Esophagus (tissue), 2 donors: ENCODE measurements around the gene CCDC12. TPM values are rescaled to one million over a fixed set of nuclear protein-coding genes. Genes with fewer than 3 reads are reported as not detected.

Experiments used
- H3K27ac ChIP-seq, 2 donors: one replicate each; pipeline ENCODE4 v1.5.1; 2013; ENCODE audit warnings: low read depth in 2 of 2, mild to moderate bottlenecking in 2 of 2, inconsistent platforms in 1 of 2, low read length in 1 of 2, moderate library complexity in 1 of 2
- H3K27me3 ChIP-seq, 2 donors: one replicate each; pipeline ENCODE4 v1.6.1; 2013; ENCODE audit warnings: low read length in 2 of 2, control low read depth in 1 of 2, mild to moderate bottlenecking in 1 of 2; ENCODE audit not compliant: insufficient read depth in 2 of 2, control insufficient read depth in 1 of 2
- H3K36me3 ChIP-seq, 2 donors: one replicate each; pipeline ENCODE4 v1.6.1; 2013; ENCODE audit warnings: low read length in 1 of 2; ENCODE audit not compliant: control insufficient read depth in 2 of 2, insufficient read depth in 2 of 2
- H3K4me1 ChIP-seq, 2 donors: one replicate each; pipeline ENCODE4 v1.6.1; 2013; ENCODE audit warnings: low read length in 1 of 2; ENCODE audit not compliant: control insufficient read depth in 2 of 2, insufficient read depth in 2 of 2
- H3K4me3 ChIP-seq, 2 donors: one replicate each; pipeline ENCODE4 v1.5.1; 2013; ENCODE audit warnings: low read length in 2 of 2, mild to moderate bottlenecking in 2 of 2, low read depth in 1 of 2, moderate library complexity in 1 of 2
- H3K9me3 ChIP-seq, 2 donors: one replicate each; pipeline ENCODE4 v1.6.1; 2013; ENCODE audit warnings: mild to moderate bottlenecking in 2 of 2, low read depth in 1 of 2, low read length in 1 of 2, moderate library complexity in 1 of 2; ENCODE audit not compliant: control insufficient read depth in 2 of 2, insufficient read depth in 1 of 2
- WGBS, 2 donors: extraction: QIAGEN DNeasy Blood & Tissue Kit; methylation state at CpG; one replicate each; pipeline ENCODE4 v1.1.7; 2013; 5-methylcytosine and 5-hydroxymethylcytosine counted together
- polyA plus RNA-seq, 2 donors: library from polyadenylated mRNA; stranded (reverse); fragments of 200-250 nt; gene quantifications; one replicate each; pipeline ENCODE4 v1.2.3, GENCODE V29; 2013
- donor health status: healthy with polysubstance abuse.
- donor health status: Bipolar disorder and iron deficiency.

The CCDC12 gene
- polyA plus RNA-seq, 2 donors: 82.5 to 90.1 TPM

DNA sequence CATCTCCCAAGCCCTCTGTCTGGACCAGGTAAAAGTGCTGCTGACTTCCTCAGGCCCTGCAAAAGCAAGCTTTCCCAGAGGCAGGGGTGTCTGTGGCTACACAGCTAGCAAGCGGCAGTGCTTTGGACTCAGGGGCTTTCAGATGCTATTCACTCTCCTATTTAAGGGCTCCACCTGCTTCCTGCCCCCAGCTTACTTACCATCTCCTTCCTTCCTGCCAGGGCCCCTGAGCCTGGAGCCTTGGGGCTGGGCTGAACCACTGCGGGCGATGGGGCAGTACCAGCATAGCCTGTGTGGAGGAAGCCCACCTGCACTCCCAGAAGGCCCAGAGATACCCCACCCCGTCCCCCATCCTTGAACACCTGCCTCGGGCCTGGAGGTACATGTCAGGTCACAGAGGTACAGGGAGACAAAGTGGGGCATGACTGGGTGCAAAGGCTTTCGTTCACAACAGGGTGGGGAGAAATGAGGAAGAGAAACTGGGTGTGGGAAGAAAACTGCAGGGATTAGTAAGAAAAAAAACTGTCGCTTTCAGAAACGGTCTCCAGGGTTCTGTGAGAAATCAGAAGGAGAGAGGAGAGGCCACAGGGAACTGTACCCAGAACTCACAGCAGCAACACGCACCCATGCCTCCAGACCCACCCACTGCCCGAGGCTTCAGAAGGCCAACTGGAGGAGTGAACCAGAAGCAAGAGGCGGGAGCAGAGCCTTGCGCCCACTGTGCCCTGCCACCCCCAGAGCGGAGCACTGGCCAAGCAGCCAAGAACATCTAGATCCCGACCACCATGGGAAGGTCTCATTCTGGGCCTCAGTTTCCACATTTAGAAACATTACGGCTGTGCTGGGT, 49.5 kb downstream of the CCDC12 start:
- peak overlapping the region; percentile 91 to 97 for H3K27ac ChIP-seq
- no peaks in the 10 kb centered on the region for H3K9me3 ChIP-seq
- 58 to 65% methylated on average over 15 of the region's 15 CpGs for WGBS, 2 donors
- no peaks in the 10 kb centered on the region for H3K27me3 ChIP-seq
- H3K4me1 ChIP-seq: peaks cover 33 to 38% of the 10 kb centered on the region in 2 donors
- no peak overlapping the region for H3K4me3 ChIP-seq
- H3K36me3 ChIP-seq: peaks cover 3 to 27% of the 10 kb centered on the region in 2 donors

DNA sequence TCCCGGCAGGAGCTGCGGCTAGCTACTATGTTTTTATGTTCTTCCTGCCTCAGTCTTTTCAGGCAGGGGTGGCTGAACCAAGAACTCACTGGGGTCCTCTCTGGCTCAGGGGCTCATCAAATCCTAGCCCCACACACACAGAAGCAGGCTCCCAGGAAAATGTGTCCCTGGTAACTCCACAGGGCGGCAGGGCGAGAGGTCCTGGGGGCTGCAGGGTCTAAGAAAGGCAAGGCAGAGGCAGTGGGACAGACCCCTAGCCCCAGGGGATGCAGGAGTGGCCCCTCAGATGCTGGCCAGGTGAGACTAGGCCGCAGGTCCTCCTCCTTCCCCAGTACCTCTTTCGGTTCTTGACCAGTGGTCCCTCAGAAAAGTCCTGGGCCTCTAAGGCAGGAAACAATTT, 50.1 kb downstream of the CCDC12 start:
- peaks cover 30 to 33% of the 10 kb centered on the region in 2 donors for H3K4me1 ChIP-seq
- peak overlapping the region; percentile 91 to 97 for H3K27ac ChIP-seq
- WGBS, 2 donors: 86 to 92% methylated on average over 6 of the region's 6 CpGs
- peaks cover 3 to 32% of the 10 kb centered on the region in 2 donors for H3K36me3 ChIP-seq
- no peaks in the 10 kb centered on the region for H3K27me3 ChIP-seq
- no peak overlapping the region for H3K4me3 ChIP-seq
- no peaks in the 10 kb centered on the region for H3K9me3 ChIP-seq

DNA sequence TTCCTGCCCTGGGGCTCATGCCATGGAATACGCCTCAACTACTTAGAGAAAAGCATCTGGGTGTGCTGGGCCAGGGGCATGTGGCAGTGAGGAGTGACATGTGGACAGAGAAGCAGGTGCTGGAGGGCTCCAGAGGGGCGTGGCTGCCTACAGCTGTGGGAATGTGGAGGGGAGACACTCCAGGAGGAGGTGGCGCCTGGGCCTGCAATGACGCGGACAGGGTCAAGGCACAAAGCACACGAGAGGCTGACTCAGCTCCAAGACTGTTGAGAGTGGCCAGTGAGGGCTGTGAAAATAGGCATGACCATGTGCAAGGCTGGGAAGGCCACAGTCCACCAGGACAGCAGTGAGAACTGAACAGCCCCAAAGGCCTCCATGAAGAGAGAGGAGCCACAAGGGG, 50.5 kb downstream of the CCDC12 start:
- Histone ChIP-seq H3K4me3 (no peak overlapping the region), H3K36me3 (peaks cover 3 to 36% of the 10 kb centered on the region in 2 donors), H3K27me3 (no peaks in the 10 kb centered on the region), H3K9me3 (no peaks in the 10 kb centered on the region), H3K27ac (peak overlapping the region; percentile 91 to 97), H3K4me1 (peaks cover 26 to 31% of the 10 kb centered on the region in 2 donors)
- WGBS, 2 donors: 60 to 74% methylated on average over 6 of the region's 6 CpGs

DNA sequence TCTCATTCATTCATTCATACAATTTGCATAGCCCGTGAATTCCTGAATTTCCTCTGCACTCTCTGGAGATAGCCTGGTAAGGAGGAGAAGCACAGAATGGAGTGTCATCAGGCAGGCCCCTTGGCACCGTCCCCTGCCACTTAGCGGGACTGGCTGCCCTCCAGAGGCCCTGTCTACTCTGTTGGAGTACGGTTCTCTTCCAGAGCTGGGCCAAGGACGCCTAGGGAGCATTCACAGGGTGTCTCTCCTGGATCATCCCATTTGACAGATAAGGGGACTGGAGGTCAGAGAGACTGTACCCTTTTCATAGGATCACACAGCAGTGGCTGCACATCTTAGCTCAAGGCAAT, 51.0 kb downstream of the CCDC12 start:
- Histone ChIP-seq H3K4me1 (peaks cover 22 to 28% of the 10 kb centered on the region in 2 donors), H3K36me3 (peaks cover 7 to 41% of the 10 kb centered on the region in 2 donors), H3K27me3 (no peaks in the 10 kb centered on the region), H3K4me3 (no peak overlapping the region), H3K27ac (peak overlapping the region; percentile 91 to 97), H3K9me3 (no peaks in the 10 kb centered on the region)
- 56 to 61% methylated on average over 5 of the region's 5 CpGs for WGBS, 2 donors

DNA sequence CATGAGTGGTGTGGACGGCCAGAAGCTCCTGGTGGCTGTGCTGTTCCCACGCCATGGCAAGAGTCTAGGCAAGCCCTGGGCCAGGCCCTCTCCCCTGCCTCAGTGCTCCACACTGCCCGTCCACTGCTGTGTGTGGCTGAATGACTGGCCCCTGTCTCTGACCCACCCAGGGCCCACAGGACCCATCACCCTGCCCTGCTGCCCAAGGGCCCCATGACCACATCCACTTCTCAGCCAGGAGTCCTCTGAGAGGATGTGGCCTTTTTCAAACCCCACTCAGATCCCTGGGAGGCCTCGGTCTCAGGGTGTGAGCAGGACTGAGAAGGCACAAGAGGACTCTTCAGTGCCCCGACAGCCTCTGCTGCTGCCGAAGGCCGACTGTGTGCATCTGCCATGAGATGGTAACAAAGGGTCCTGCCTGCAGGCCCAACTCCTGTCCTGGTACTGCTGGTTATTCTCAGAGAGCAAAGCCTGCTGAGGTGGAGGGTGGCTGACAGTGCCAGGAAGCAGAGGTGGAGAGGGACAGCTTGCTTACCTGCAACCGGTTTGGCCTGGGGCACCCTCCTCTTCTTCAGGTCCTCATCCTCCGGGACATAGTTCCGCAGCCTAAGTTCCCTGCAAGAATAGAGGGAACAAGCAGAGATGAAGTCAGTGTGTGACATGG, 51.5 kb downstream of the CCDC12 start:
- Histone ChIP-seq H3K9me3 (no peaks in the 10 kb centered on the region), H3K27ac (peak overlapping the region; percentile 62 to 91), H3K36me3 (peaks cover 8 to 45% of the 10 kb centered on the region in 2 donors), H3K27me3 (no peaks in the 10 kb centered on the region), H3K4me3 (no peak overlapping the region), H3K4me1 (peaks cover 18 to 23% of the 10 kb centered on the region in 2 donors)
- WGBS, 2 donors: 90 to 92% methylated on average over 10 of the region's 10 CpGs

DNA sequence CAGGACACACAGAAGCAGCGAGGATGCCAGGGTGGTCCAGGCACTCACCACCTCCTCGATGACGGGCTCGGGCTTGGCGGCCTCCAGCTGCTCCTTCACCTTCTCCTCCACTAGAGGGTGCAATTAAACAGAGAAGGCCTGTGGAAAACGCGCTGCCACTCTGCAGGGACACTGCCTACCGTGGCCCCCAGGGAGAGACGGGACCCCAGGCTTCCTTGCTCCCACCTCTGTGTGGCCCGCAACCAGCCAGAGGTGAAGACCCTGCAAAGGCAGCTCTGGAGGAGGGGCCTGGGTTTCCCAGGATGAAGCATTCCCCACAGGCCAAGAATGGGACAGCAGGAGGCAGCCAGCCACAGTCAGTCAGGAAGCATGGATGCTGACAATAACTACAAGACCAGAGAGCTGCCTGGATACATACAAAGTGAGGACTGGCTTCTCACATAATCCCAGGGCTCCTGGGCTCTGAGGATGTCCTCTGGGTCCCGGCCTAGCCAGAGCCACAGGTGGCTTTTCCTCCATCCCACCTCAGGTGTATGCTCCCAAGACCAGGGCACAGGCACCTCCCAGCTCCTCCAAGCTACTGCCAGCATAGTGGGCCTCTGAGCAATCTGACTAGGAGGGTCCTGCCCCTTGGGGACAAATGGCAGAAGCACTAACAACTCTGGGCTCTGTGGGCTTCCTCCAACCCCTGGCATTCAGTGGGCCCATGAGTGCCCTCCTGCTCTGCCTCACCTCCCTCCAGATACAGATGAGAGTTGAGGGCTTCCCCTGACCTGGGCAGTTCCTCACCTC, 52.8 kb downstream of the CCDC12 start:
- Histone ChIP-seq H3K4me1 (peaks cover 17 to 23% of the 10 kb centered on the region in 2 donors), H3K27me3 (no peaks in the 10 kb centered on the region), H3K36me3 (peaks cover 8 to 49% of the 10 kb centered on the region in 2 donors), H3K4me3 (no peak overlapping the region), H3K27ac (peak overlapping the region in 1 of 2 donors; percentile 73), H3K9me3 (no peaks in the 10 kb centered on the region)
- WGBS, 2 donors: 46 to 62% methylated on average over 11 of the region's 11 CpGs

DNA sequence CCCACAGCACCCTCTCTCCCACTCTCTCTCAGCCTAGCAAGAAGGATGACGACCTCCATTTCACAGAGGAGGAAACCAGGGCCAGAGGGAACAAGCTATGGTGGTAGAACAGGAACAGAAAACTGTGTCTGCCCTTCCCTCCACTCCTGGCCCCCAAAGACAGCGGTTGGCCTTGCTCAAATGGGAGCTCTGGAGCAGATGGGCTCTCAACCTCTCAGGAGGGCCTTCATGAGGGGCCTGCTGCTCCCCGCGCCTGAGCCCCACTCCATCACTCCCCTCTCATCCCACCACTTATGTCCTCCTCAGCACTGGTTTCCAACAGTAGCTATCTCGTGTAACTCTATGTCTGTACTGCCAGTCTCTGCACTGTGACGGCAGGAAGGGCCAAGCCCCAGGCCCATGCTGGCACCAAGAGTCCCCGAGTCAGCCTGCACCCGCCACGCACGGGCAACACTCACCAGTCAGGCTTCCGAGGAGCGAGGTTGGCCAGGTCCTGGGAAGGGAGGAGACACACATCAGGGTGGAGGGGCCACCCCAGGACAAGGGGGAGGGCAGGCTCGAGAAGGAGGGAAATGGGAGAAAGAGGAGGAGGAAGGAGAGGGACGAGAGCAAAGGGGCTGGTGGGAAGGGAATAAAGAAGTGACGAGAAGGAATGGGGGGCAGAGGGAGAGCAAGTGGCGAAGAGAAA, 53.5 kb downstream of the CCDC12 start:
- WGBS, 2 donors: 90 to 91% methylated on average over 16 of the region's 16 CpGs
- Histone ChIP-seq H3K9me3 (no peaks in the 10 kb centered on the region), H3K4me1 (peaks cover 17 to 23% of the 10 kb centered on the region in 2 donors), H3K27ac (no peak overlapping the region), H3K4me3 (no peak overlapping the region), H3K36me3 (peaks cover 8 to 52% of the 10 kb centered on the region in 2 donors), H3K27me3 (no peaks in the 10 kb centered on the region)

DNA sequence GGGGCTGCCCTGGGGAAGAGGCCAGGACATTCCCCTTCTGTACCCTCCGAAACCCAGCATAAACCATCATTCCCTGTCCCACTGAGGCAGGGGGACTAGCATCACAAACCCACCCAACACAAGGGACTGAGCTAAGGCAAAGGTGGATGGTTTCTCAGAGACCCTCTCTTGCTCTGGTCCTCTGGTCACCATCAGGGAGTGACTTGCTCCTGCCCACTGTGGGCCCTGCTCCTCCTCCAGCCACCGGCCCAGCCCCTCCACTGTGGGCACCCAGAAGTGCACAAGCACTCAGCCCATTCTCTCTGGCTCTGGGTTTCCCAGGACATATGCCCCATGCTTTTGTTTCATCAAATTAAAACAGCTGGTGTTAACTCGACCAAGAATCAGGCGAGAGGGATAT, 54.1 kb downstream of the CCDC12 start:
- H3K27ac ChIP-seq: no peak overlapping the region

DNA sequence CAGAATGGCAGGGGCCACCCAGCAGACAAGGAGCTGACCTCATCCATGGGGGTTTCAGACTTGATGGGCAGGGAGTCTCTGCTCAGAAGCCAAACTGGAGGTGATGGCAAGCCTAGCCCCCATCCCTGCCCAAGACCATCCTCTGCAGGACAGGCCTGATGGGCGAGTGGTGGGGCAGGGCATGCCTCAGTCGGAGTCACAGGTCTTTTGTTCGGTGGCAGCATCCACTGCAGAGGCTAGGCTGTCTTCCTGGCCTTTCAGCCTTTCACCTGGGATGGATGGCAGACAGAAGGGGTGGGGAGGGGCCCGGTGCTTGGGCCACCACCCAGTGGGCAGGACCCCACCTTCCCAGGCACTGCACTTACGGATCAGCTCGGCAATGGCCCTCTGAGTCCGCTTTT, 54.7 kb downstream of the CCDC12 start:
- Histone ChIP-seq H3K4me1 (peaks cover 11 to 16% of the 10 kb centered on the region in 2 donors), H3K27me3 (no peaks in the 10 kb centered on the region), H3K4me3 (no peak overlapping the region), H3K27ac (no peak overlapping the region), H3K36me3 (peaks cover 8 to 56% of the 10 kb centered on the region in 2 donors), H3K9me3 (no peaks in the 10 kb centered on the region)
- WGBS, 2 donors: 93 to 95% methylated on average over 7 of the region's 7 CpGs

More for the DNA sequence above, 54.1 kb downstream of the CCDC12 start:
- no peaks in the 10 kb centered on the region for H3K9me3 ChIP-seq
- no peak overlapping the region for H3K4me3 ChIP-seq
- H3K4me1 ChIP-seq: peaks cover 13 to 20% of the 10 kb centered on the region in 2 donors
- no peaks in the 10 kb centered on the region for H3K27me3 ChIP-seq
- WGBS, 2 donors: 89 to 94% methylated on average over 4 of the region's 4 CpGs
- H3K36me3 ChIP-seq: peaks cover 8 to 52% of the 10 kb centered on the region in 2 donors
